NCI-H2196 (cell line): ENCODE measurements around the gene SLC17A9.

ENCODE experiments used
- DNase-seq: peaks from one replicate; lab custom pipeline; 2025; ENCODE audit not compliant: unreplicated experiment; lab: John Stamatoyannopoulos, UW

Gene SLC17A9

DNA sequence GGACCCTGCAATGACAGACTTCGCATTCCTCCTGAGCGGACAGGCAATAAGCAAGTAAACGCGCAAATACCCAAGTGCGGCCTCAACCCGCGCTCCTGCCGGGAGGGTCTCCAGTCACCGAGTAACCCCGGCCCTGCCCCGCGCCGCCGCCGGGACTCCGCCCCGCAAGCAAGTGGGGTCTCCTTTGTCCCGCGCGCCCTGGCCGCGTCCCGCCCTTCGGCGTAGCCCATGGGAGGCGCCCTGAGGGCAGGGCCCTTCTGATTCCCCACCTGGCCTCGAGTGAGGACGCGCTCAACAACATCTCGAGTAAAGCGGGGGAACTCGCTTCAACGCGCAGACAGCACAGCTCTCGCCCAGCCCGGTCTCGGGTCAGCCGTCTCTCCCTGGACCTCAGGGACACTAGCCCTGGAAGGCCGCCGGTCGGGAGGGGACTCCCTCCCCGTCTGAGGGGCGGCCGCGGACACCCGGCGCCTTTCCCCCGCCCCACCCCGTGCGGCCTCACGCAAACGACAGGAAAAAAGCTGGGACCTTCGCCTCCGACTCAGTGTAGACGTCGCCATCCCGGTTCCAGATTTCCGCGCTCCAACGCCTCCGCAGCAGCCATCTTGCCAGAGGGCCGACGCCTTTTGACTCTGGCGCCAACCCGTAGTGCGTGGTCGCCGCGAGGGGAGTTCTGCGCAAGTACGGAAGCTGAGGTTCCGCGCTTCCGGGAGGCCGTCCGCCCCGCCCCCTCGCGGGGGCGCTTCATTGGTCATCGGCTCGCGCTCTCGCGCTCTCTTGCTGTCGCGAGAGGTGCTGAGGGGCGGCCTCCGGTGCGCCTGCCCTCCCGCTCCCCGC lies 15.0 kb upstream of the SLC17A9 start:
- DNase-seq, result peak; percentile 97

DNA sequence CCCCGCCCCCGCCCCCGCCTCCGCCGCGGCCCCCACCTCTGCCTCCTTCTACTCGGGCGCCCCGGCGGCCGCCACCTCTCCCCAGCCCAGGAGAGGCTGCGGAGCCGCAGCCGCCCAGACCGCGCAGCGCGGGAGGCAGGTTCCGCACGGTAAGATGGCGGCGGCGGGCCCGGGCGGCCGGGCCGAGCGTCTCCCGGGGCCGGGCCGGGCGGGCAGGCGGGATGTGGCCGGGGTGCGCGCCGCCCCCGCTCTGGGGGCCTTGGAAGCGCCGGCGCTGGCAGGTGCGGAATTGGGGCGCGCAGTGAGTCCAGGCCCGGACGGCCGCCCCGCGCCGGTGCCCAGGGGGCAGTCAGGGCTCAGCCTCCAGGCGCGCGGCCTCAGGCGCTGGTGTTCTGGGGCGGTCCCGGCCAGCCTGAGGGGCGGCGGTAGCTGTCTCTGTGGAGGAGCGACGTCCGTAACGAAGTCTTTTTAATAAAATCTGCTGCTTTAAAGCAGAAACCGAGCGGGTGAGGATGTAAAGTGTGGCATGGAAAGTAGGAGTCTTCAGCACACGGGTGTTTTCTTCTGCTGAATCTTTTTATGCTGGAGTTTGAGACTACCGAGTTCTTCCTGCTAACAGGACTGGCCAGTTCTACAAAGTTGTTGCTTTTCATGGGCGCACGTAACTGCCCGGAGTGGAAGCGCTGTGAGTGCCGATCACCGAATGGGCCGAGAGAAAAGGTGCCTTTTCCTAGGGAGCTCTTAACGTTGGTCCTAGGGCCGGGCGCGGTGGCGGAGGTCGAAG lies 14.2 kb upstream of the SLC17A9 start, which contains the start of gene GID8:
Gene GID8, plus strand, starts transcription at position 43 of the 784 bp plus-strand sequence. CDS start 3,356 bp downstream, outside the sequence.
- DNase-seq, result peak; percentile 31

DNA sequence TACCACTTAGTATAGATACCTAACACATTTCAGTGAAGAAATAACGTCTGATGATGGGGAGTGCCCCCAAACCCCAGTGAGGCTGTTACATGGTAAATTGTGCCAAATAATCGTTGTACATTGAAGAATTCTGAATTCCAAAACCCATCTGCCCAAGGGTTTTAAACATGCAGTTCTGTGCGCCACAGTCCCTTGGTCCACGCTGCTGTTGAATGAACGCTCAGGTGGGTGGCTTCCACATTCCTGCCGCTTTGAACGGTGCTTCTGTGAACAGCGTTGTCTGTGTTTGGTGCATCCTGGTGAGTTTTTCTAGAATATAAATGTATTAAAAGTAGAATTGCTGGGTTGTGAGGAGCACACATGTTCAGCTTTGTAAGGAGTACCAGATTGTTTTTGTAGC lies 11.6 kb upstream of the SLC17A9 start:
- no peak for DNase-seq

DNA sequence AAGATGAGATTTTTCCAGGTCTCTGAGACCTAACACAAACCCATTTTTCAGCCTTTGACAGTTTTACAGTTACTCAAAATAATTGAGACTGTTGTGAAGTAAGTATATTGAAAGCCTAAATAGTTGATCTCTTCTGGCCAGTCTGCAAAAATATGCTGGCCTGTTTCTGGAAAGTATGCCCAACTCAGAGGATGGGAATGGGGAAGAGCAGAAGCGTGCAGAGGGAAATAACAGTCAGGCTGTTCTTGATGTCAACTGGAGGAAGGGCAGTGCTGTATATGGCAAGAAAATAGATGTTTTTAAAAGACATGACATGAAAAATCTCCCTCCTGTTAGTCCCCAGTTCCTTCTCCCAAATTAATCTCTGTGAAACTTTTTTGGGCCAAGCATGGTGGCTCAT lies 10.7 kb upstream of the SLC17A9 start:
- DNase-seq, result no peak

DNA sequence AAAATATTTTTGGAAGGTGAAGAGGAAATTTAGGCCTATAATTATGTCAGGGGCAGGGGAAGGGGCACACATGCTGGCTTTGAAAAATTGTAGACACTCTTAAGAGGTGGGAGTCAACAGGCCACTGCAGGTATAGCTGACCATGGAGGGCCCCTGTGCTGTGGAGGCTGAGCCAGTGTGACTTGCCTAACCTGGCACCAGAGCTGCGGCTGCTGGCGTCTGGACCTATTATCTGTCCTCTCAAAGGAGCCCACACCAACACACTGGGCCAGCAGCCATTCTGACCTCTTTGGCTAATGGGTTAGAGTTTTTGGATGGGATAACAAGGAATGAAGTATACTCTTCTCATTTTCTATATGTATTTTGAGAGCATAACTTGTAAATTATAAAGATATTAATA lies 10.1 kb upstream of the SLC17A9 start:
- no peak for DNase-seq

DNA sequence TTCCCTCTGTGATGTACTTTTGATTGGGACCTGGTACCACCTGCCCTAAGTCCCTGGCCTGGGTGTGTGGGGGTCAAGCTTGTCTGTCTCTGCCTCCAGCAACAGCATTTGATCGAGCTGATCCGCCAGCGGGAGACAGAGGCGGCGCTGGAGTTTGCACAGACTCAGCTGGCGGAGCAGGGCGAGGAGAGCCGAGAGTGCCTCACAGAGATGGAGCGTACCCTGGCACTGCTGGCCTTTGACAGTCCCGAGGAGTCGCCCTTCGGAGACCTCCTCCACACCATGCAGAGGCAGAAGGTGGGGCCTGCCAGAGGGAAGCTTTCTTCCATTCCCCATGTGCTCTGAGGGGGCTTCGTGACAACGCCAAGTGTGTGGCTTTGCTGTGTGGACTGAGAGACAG lies 9.1 kb upstream of the SLC17A9 start:
- DNase-seq, result no peak

DNA sequence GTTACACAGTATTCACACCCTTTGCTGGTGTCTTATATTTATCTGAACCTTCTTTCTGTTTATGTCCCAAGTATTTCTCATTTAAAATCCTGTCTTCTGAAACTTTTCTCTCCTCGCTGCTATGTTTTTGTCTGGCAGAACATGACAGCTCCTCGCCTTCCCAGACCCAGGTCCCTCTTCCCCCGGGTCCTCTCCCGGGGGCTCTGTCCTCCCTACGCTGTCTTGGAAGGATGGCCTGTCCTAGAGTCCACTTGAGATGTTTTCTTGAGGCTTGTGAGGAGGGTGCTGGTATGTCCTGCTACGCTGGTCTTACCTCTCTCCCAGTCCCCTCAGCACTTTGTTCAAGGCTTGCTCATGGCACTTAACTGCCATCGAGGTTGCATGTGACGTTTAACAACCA lies 8.3 kb upstream of the SLC17A9 start:
- DNase-seq, result no peak

DNA sequence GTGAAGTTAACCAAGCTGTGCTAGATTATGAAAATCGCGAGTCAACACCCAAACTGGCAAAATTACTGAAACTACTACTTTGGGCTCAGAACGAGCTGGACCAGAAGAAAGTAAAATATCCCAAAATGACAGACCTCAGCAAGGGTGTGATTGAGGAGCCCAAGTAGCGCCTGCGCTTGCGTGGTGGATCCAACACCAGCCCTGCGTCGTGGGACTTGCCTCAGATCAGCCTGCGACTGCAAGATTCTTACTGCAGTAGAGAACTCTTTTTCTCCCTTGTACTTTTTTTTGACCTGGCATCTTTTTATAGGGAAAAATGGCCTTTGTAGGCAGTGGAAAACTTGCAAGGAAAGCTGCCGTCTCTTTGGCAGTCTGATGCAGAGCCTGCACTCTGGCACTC lies 7.8 kb upstream of the SLC17A9 start:
- no peak for DNase-seq

DNA sequence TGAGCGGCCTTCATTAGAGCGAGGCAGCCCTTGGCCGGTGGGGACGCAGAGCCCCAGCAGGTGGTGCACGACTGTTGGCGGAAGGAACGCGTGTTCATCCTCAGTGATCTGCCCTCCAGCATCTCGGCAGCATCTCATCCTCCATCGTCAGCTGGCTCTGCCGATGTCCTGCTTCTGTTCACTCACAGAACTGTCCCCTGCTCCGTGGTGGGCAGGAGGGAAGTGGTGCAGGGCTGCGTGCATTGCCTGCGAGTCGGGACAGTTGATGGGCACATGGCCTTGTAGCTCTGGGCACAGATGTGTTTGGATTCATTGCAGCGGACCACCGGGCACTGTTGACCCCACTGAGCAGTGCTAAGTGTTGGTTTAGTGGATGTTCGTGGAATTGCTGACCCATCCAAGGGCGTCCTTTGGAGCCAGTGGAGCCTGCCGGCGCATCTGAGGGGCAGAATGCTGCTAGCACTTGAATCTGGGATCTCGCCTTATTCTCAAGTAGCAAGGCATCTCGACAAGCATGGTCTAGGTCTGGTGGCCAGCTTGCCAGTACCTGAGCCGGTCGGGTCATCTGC lies 6.7 kb upstream of the SLC17A9 start:
- DNase-seq, result no peak

DNA sequence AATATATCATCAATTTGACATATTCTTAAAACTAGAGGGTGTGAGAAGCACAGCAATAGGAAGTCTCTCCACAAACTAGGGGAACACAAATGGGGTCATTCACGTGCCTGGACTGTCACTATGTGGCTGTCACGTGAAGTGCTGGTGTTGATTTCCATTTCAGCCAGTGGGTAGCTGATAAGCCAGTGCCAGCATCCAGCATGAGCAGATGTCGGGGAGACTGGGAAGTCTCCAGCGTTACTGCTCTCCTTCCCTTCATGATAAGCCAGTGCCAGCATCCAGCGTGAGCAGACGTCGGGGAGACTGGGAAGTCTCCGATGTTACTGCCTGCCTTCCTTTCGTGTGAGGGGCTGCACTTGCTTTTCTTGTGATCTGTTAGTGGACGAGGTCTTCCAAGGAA lies 5.6 kb upstream of the SLC17A9 start:
- DNase-seq, result no peak

DNA sequence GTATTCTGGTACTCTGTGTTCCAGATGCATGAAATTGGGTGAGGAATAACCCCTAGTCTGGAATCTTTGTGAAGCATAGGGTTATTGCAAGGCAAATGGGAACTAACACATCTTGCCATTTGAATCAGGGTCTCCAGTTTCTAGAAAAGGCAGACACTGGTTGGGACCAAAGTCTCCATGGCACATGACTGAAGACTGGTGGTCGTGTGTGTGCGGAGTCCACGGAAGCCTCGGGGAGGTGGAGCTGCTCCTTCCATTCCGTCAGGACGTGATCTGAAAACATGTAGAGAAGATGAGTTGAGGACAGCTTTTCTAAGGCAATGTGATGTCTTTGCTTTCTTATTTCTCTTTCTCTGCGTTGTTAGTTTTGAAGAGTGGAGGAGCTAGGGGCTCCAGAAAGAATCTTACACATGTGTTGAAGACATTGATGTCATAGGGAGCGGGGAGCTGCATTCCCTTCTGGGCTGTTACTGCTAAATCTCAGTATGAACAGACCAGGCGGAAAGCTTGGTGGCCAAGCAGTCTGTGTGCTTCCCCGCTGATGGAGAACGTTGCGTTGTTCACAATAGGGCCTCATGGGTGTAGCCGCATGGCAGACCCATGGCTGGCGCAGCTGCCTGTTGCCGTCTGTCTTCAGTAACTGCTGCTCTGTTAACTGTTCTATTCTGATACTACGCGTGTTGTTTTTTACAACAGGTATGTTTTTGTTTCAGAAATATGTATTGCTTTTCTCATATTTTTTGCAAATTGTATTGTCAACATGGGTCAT lies 4.8 kb upstream of the SLC17A9 start:
- DNase-seq, result no peak

DNA sequence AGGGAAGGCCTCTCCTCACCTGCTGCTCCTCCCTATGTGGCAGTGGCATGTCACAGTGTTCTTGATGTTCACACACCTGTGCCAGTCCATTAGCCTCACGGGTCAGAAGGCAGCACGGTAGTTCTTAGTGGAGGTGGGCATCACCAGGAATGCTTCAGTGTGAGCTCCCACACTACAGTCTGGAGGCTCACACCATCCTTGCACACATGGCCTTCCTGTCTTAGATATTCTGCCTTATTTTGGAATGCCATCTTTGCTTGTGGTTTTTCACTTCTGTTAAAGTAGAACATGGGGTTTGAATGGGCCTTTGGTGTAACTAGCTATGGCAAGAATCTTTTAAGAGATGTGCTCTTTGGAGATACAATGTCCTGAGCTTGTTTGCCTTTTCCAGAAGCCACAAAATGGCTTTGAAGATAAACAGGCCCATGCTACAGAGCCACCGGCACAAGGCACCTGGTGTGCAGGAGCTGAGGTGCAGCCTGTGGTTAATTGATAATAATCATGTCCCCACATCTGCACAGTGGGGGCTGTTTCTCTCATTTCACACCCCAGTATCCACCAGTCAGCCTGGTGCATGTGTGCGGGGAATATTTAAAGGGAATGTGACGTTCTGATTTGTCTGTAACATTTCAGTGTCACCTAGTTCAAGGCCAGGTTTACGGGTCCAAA lies 3.2 kb upstream of the SLC17A9 start:
- no peak for DNase-seq

DNA sequence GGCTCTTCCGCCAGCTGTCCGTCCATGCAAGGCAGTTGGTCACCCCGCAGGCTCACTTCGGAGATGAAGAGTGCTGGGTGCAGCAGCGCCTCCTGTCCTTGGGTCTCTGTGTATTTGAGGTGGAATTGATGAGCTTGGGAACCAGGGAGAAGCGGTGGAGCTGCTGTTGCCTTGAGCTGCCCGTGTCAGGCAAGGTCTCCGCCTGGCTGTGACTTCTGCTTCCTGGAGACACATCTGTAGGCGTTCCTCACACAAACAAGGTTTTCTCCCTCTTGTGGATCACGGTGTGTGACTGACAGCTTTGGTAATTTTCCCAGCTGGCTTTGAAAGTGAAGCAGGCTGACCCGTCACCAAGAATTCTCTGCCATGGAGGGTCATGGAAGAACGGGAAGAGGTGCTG lies 2.5 kb upstream of the SLC17A9 start:
- DNase-seq, result no peak

DNA sequence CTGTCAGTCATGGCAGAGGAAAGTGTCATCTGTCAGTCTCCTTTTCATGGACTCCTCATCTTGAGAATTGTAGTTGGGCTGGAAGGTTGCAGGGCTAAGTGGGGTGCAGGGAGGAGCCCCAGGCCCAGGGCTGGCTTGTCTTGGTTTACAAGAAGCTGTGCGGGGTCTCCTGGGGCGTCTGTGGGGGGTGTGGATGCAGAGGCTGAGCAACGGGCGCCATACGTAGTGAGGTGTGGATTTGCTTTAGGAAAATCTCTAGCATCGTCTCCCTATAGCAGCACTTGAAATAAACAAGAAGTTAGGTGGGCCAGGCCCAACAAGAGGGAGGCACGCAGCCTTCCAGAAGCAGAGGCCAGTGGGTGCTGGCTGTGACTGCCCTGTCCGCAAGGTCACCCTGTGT lies 1.8 kb upstream of the SLC17A9 start:
- no peak for DNase-seq

DNA sequence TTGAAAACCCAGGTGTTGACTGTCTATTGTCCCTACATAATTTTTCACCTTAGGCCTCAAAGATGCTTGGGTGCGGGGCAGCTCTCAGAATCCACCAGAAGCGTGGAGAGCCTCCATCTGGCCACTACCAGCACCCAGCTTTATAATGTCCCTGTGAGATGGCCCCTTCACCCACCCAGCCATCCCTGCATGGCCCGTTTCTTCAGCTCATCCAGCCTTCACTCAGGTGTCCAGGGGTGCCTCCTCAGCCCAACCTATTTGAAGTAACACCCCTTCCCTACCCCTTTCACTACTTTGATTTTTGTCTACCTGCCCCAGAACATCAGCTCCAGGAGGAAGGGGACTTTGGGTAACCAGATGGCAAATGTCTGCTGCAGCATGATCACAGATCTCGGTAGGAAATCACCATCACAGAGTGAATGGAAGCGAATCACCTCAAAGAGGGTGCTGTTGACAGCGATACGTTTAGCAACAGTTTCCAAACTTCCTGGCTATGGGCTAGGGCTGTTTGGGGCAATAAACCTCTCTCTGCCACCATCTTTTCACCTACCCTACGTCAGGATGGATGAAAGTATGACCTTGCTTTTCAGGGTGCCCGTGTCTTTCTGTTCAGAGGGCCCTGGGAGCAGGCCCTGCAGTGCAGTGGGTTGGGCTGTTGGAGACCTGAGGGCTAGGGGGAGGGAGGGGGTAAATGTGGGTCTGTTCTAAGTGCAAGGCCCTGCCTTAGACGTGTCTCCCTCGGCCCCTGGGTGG lies 1.2 kb upstream of the SLC17A9 start:
- no peak for DNase-seq

DNA sequence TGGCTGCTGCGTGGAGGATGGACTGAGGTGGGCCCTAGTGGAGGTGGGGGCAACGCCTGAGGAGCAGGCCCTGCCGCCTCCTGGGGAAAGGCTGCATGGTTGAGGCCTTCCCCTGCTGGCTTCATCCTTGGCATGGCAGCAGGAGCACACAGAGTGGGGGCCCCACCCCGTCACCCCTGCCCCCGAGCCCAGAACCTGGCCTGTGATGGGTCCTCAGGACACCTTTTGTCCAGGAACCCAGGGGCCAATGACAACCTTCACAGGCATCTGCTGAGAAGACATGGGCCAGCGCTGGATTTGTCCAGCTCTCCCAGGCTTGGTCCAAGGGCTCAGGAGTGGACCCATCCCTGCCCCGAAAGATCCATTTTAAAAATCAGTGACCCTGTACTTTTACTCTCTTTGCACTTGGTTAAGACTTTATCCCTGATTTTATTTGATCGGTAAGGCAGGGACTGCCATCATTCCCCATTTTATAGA lies 575 bp upstream of the SLC17A9 start:
- no peak for DNase-seq

DNA sequence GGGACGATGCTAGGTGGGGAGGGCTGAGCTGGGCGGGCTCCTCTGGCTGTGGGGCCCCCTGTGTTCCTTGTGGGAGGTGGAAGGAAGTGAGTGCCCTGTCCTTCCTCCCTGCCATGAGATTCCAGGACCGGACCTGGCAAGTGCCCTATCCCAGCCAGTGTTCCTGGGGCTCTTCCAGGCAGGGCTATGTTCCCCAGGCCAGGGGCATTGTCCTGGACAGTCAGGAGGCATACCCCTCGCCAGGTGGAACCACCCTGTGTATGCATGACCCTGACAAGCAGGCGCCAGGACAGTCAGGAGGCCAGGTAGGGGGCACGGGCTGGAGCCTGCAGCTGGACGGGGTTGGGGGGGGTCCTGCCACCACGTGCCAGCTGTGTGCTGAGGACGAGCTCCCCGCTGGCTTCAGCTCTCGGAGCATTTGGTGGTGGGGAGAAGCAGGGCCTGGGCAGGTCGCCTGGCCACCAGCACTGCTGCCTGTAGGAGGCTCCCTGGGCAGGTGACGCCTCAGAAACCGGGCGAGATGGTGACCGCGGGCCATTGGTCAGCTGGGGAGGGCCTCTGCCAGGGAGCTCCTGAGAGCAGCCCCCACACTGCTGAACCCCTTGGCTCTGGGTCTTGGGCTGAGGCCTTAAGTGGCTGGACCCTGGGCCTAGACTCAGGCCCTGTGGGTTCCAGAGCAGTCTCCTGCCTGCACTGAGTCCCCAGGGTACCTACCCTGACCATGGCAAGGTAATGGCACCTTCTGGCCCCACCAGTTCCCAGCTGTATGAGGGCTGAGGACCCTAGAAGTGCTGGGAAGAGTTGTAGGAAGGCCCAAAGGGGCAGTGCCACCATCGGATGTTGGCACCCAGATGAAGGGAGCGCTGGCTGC lies 694 bp downstream of the SLC17A9 start:
- DNase-seq, result no peak

DNA sequence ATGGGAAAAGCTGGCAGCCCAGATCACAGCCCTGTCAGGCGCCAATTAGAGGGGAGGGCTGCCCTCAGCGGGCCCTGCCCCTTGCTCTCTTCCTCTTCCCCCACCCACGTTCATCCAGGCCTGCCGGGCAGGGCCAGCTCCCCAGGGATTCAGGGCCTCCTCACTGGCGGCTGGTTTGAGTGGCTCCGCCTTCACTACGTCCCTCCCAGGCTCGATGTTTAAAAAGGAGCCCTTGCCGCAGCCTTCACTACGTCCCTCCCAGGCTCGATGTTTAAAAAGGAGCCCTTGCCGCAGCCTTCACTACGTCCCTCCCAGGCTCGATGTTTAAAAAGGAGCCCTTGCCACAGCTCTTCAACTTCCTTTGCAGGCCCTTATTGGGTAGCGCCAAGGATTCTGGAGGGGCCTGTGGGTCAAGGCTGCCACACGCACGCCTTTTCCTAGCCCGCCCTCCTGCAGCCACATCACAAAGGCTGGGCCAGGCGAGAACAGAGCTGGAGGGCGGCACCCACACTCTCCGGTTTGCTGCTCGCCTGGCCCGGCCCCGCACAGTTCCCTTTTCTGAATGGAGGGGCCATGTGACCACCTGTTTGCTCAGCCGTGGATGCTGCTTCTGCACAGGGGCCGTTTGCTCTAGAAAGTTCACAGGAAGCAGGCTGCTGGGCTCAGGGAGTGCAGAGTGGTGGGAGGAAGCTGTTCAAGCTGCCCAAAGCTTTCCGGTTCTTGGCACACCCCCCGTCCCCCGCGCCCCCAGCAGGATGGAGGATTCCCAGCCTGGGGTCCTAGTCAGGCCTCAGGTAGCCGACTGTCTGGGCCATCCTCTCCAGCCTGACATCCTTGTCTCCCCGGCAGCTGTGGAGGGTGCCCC lies 1.6 kb downstream of the SLC17A9 start:
- DNase-seq, result no peak
